CD14-positive monocyte (primary cell): ENCODE data around the gene PRKG2. TPM values are rescaled to one million over a fixed set of nuclear protein-coding genes. Genes with fewer than 3 reads are reported as not detected.

Source experiments
- DNase-seq, 3 donors: peaks; one replicate each; pipeline ENCODE4 v3.0.0-alpha.2; 2011 to 2022
- H2AFZ ChIP-seq: 2 replicates; pipeline ENCODE4 v1.6.0; 2012; ENCODE audit warnings: mild to moderate bottlenecking, low read depth, low read length, inconsistent platforms; ENCODE audit not compliant: insufficient read depth, poor library complexity, severe bottlenecking
- H3K27ac ChIP-seq, 2 donors: 1 replicate in 1 of 2; 2 replicates in 1 of 2; pipeline ENCODE4 v1.5.1; 2012 to 2013; ENCODE audit warnings: low read length in 2 of 2, control low read depth in 1 of 2, inconsistent platforms in 1 of 2, low read depth in 1 of 2, mild to moderate bottlenecking in 1 of 2
- H3K27me3 ChIP-seq, 2 donors: one replicate each; pipeline versions ENCODE4 v1.6.0 to v1.6.1; 2011 to 2013; ENCODE audit warnings: low read length in 2 of 2; ENCODE audit not compliant: control insufficient read depth in 2 of 2, insufficient read depth in 2 of 2
- H3K36me3 ChIP-seq, 2 donors: replicated peaks in 1 of 2; 1 replicate in 1 of 2; 2 replicates in 1 of 2; pipeline versions ENCODE4 v1.5.1 to v1.6.1; 2012 to 2013; ENCODE audit warnings: low read length in 2 of 2, control low read depth in 1 of 2, inconsistent platforms in 1 of 2, mild to moderate bottlenecking in 1 of 2; ENCODE audit not compliant: insufficient read depth in 2 of 2, control insufficient read depth in 1 of 2
- H3K4me1 ChIP-seq, 2 donors: 1 replicate in 1 of 2; 2 replicates in 1 of 2; pipeline versions ENCODE4 v1.5.1 to v1.6.1; 2012 to 2013; ENCODE audit warnings: low read length in 2 of 2, control low read depth in 1 of 2, inconsistent platforms in 1 of 2, mild to moderate bottlenecking in 1 of 2, moderate library complexity in 1 of 2; ENCODE audit not compliant: insufficient read depth in 2 of 2, control insufficient read depth in 1 of 2
- H3K4me2 ChIP-seq: replicated peaks from 2 replicates; pipeline ENCODE3; 2012; ENCODE audit warnings: low read length, moderate library complexity, mild to moderate bottlenecking; ENCODE audit not compliant: poor library complexity, severe bottlenecking; ENCODE audit errors: extremely low read depth
- H3K4me3 ChIP-seq, 3 experiments: fragments of 200-600 bp in 1 of 3; sonication (generic) in 1 of 3; replicated peaks in 1 of 3; 1 replicate in 2 of 3; 2 replicates in 1 of 3; pipeline ENCODE4 v1.5.1; 2011 to 2013; ENCODE audit warnings: low read length in 3 of 3, mild to moderate bottlenecking in 3 of 3, control low read depth in 2 of 3, low read depth in 2 of 3, inconsistent platforms in 1 of 3, moderate library complexity in 1 of 3
- H3K79me2 ChIP-seq: 2 replicates; pipeline ENCODE4 v1.6.0; 2012; ENCODE audit warnings: mild to moderate bottlenecking, control low read depth, inconsistent platforms, low read length, moderate library complexity; ENCODE audit not compliant: insufficient read depth
- H3K9ac ChIP-seq: 2 replicates; pipeline ENCODE4 v1.6.0; 2017; ENCODE audit warnings: low read length, mild to moderate bottlenecking; ENCODE audit not compliant: insufficient read depth, poor library complexity, severe bottlenecking
- H3K9me3 ChIP-seq, 2 donors: replicated peaks in 1 of 2; 1 replicate in 1 of 2; 2 replicates in 1 of 2; pipeline versions ENCODE4 v1.5.1 to v1.6.1; 2012 to 2013; ENCODE audit warnings: low read length in 2 of 2, control low read depth in 1 of 2; ENCODE audit not compliant: control insufficient read depth in 1 of 2, insufficient read depth in 1 of 2
- H4K20me1 ChIP-seq: 2 replicates; pipeline ENCODE4 v1.6.0; 2012; ENCODE audit warnings: mild to moderate bottlenecking, low read length, control low read depth, moderate library complexity; ENCODE audit not compliant: insufficient read depth
- H3K27ac Mint-ChIP-seq, 7 donors: one replicate each; pipeline ENCODE4 v1.8.0; 2020; ENCODE audit warnings: mild to moderate bottlenecking in 7 of 7, mixed read lengths in 7 of 7, moderate library complexity in 6 of 7, inconsistent platforms in 2 of 7
- H3K27me3 Mint-ChIP-seq, 3 donors: one replicate each; pipeline ENCODE4 v1.8.0; 2021 to 2022; ENCODE audit warnings: low read depth in 3 of 3, mild to moderate bottlenecking in 3 of 3, mixed read lengths in 3 of 3, moderate library complexity in 3 of 3, inconsistent platforms in 1 of 3
- H3K36me3 Mint-ChIP-seq, 2 donors: one replicate each; pipeline ENCODE4 v1.8.0; 2020; ENCODE audit warnings: mixed read lengths in 2 of 2, inconsistent platforms in 1 of 2, mild to moderate bottlenecking in 1 of 2
- H3K4me1 Mint-ChIP-seq: one replicate; pipeline ENCODE4 v1.8.0; 2020; ENCODE audit warnings: mild to moderate bottlenecking, mixed read lengths
- H3K4me3 Mint-ChIP-seq, 2 donors: one replicate each; pipeline ENCODE4 v1.8.0; 2020; ENCODE audit warnings: mild to moderate bottlenecking in 2 of 2, mixed read lengths in 2 of 2, moderate library complexity in 1 of 2
- H3K9me3 Mint-ChIP-seq, 7 donors: one replicate each; pipeline ENCODE4 v1.8.0; 2020 to 2022; ENCODE audit warnings: mixed read lengths in 7 of 7, mild to moderate bottlenecking in 6 of 7, moderate library complexity in 6 of 7, inconsistent platforms in 2 of 7
- CTCF ChIP-seq: fragments of 200-600 bp; IDR thresholded peaks from one replicate; pipeline ENCODE4 v1.8.0; 2022; ENCODE audit warnings: antibody characterized with exemption, mild to moderate bottlenecking
- WGBS: methylation state at CpG from one replicate; pipeline ENCODE4 v1.1.5; 2013; ENCODE audit warnings: missing lambda C conversion rate; ENCODE audit not compliant: insufficient coverage; 5-methylcytosine and 5-hydroxymethylcytosine counted together
- intact Hi-C, 2 donors: fragments of 100-400 bp; cut with micrococcal nuclease; formaldehyde crosslinking; loops; one replicate each; pipeline versions ENCODE4 v1.15.0 to v1.15.1; 2023
- polyA plus RNA-seq, 3 donors: library from polyadenylated mRNA; depleted of rRNA in 1 of 3; unstranded in 2 of 3; stranded (reverse) in 1 of 3; fragments of 300-500 nt in 2 of 3; fragments of >200 nt in 1 of 3; fragmentation: Illumina TruSeq in 2 of 3; gene quantifications; 1 replicate in 2 of 3; 2 replicates in 1 of 3; pipeline ENCODE4 v1.2.3, GENCODE V29; 2012 to 2021

The PRKG2 gene
- polyA plus RNA-seq, 3 donors: 0.10 TPM; not detected in 2

GRCh38 chr4:81113024-81113423 lies 102.0 kb downstream of the PRKG2 start:
- no peaks in the 10 kb centered on the region for H3K4me1 ChIP-seq
- no peaks in the 10 kb centered on the region for H3K27me3 ChIP-seq
- H3K4me2 ChIP-seq: no peak overlapping the region
- no peak overlapping the region for H2AFZ ChIP-seq
- Mint-ChIP-seq H3K36me3 (no peaks in the 10 kb centered on the region), H3K27me3 (peaks cover 0 to 1% (median 0%) of the 10 kb centered on the region in 3 donors), H3K4me3 (no peak overlapping the region), H3K27ac (no peak overlapping the region), H3K4me1 (peaks cover 3% of the 10 kb centered on the region), H3K9me3 (no peaks in the 10 kb centered on the region)
- intact Hi-C loops: no loop called here
- TF ChIP-seq CTCF: no peak
- H3K9me3 ChIP-seq: no peaks in the 10 kb centered on the region
- H3K36me3 ChIP-seq: no peaks in the 10 kb centered on the region
- no peak overlapping the region for H3K9ac ChIP-seq
- no peak overlapping the region for H3K4me3 ChIP-seq
- no peaks in the 10 kb centered on the region for H3K79me2 ChIP-seq
- no peaks in the 10 kb centered on the region for H4K20me1 ChIP-seq
- DNase-seq: no peak
- no peak overlapping the region for H3K27ac ChIP-seq
- WGBS: 85% methylated on average over 4 of the region's 5 CpGs

- no peak overlapping the region for H3K4me2 ChIP-seq
- H3K9me3 ChIP-seq: no peaks in the 10 kb centered on the region
- no peaks in the 10 kb centered on the region for H3K79me2 ChIP-seq
- H3K27ac ChIP-seq: no peak overlapping the region
- Mint-ChIP-seq H3K27ac (no peak overlapping the region), H3K4me1 (peaks cover 3% of the 10 kb centered on the region), H3K36me3 (no peaks in the 10 kb centered on the region), H3K9me3 (peaks cover 0 to 5% (median 0%) of the 10 kb centered on the region in 7 donors), H3K27me3 (peaks cover 0 to 1% (median 0%) of the 10 kb centered on the region in 3 donors), H3K4me3 (no peak overlapping the region)
- H4K20me1 ChIP-seq: no peaks in the 10 kb centered on the region
- H3K27me3 ChIP-seq: no peaks in the 10 kb centered on the region
- TF ChIP-seq CTCF: no peak
- no peak overlapping the region for H3K4me3 ChIP-seq
- no peak for DNase-seq
- H3K9ac ChIP-seq: no peak overlapping the region
- H3K4me1 ChIP-seq: no peaks in the 10 kb centered on the region
- intact Hi-C loops: no loop called here
- H2AFZ ChIP-seq: no peak overlapping the region
- H3K36me3 ChIP-seq: no peaks in the 10 kb centered on the region
- no CpG with 5 or more reads among the region's 1 CpG for WGBS
Observed at GRCh38 chr4:81109356-81109755, 105.7 kb downstream of the PRKG2 start.
